HepG2 (cell line): ENCODE measurements around the gene CDCA4. TPM values are rescaled to one million over a fixed set of nuclear protein-coding genes. Genes with fewer than 3 reads are reported as not detected.
A peak's percentile ranks its signal among the peaks of the same experiment; 100 is the strongest.

Source experiments
- ATAC-seq: fragments of 200-7000 bp; cut with Tn5 transposase; 3 replicates; pipeline ENCODE4 v1.9.1; 2020; ENCODE audit warnings: mild to moderate bottlenecking, moderate library complexity
- BruUV-seq: library from RNA; stranded (reverse); fragments of 400-500 nt; replicated peaks from 2 replicates; lab custom pipeline; 2021; lab: Mats Ljungman, UMichigan
- CTCF ChIA-PET: fragments of 300-600 bp; formaldehyde crosslinking; extraction: SDS; loops from one replicate; lab custom pipeline; 2021; ENCODE audit warnings: low total read pairs, inconsistent platforms, low intra/inter-chr PET ratio; lab: Yijun Ruan, JAX
- POLR2A ChIA-PET: fragments of 350-600 bp; sonication (Branson Sonifier 250); formaldehyde crosslinking; loops from one replicate; lab custom pipeline; 2020; ENCODE audit warnings: antibody characterized with exemption, inconsistent platforms; lab: Yijun Ruan, JAX
- DNase-seq: peaks from one replicate; pipeline ENCODE4 v3.0.0-alpha.2; 2015; ENCODE audit warnings: low spot score
- FAIRE-seq: peaks from 3 replicates; lab custom pipeline; 2011; peaks lifted over from hg19 to GRCh38; lab: Jason Lieb, UNC
- H2AFZ ChIP-seq: one replicate; pipeline ENCODE4 v1.6.1; 2011; ENCODE audit warnings: low read length, inconsistent platforms
- H3K27ac ChIP-seq: fragments of 300-600 bp; 3 replicates; pipeline ENCODE4 v1.8.0; 2011; ENCODE audit warnings: mixed run types, mild to moderate bottlenecking, mixed read lengths, low read length, inconsistent platforms; ENCODE audit not compliant: insufficient read depth; ENCODE audit errors: extremely low read length
- H3K27me3 ChIP-seq, 2 experiments: fragments of 200-600 bp in 1 of 2; 2 replicates in 1 of 2; 3 replicates in 1 of 2; pipeline versions ENCODE4 v1.6.0 to v1.8.0; 2011; ENCODE audit warnings: low read length in 2 of 2, mild to moderate bottlenecking in 2 of 2, moderate library complexity in 2 of 2, inconsistent platforms in 1 of 2; ENCODE audit not compliant: insufficient read depth in 2 of 2, control insufficient read depth in 1 of 2
- H3K36me3 ChIP-seq, 2 experiments: fragments of 200-600 bp in 1 of 2; replicated peaks in 1 of 2; 2 replicates in 1 of 2; 3 replicates in 1 of 2; pipeline versions ENCODE4 v1.5.1 to v1.8.0; 2011; ENCODE audit warnings: low read length in 2 of 2, inconsistent platforms in 1 of 2; ENCODE audit not compliant: insufficient read depth in 2 of 2, control insufficient read depth in 1 of 2
- H3K4me1 ChIP-seq: 2 replicates; pipeline ENCODE4 v1.5.1; 2012; ENCODE audit warnings: low read length, inconsistent platforms; ENCODE audit not compliant: insufficient read depth
- H3K4me2 ChIP-seq: 2 replicates; pipeline ENCODE4 v1.6.0; 2011; ENCODE audit warnings: low read depth, low read length, inconsistent platforms
- H3K4me3 ChIP-seq, 3 experiments: fragments of 200-600 bp in 1 of 3; sonication (generic), shearing (Covaris generic) in 1 of 3; replicated peaks in 1 of 3; 2 replicates each; pipeline ENCODE4 v1.5.1; 2011 to 2016; ENCODE audit warnings: low read length in 3 of 3, inconsistent platforms in 2 of 3, low read depth in 2 of 3, mild to moderate bottlenecking in 2 of 3, control low read depth in 1 of 3, mixed read lengths in 1 of 3; ENCODE audit not compliant: insufficient read depth in 1 of 3
- H3K79me2 ChIP-seq: one replicate; pipeline ENCODE4 v1.6.1; 2011; ENCODE audit warnings: low read length, inconsistent platforms; ENCODE audit not compliant: insufficient read depth
- H3K9ac ChIP-seq: 2 replicates; pipeline ENCODE4 v1.6.0; 2011; ENCODE audit warnings: mild to moderate bottlenecking, low read depth, low read length, inconsistent platforms; ENCODE audit not compliant: insufficient read depth
- H3K9me3 ChIP-seq: 2 replicates; pipeline ENCODE4 v1.5.1; 2012; ENCODE audit warnings: mild to moderate bottlenecking, low read length
- H4K20me1 ChIP-seq: 2 replicates; pipeline ENCODE4 v1.6.0; 2011; ENCODE audit warnings: inconsistent platforms, mild to moderate bottlenecking, low read length, moderate library complexity; ENCODE audit not compliant: insufficient read depth
- ADNP ChIP-seq: sonication (generic); formaldehyde crosslinking; IDR thresholded peaks from 2 replicates; pipeline ENCODE4 v1.4.0; 2020; ENCODE audit warnings: missing genetic modification reagents
- BCL6 ChIP-seq: IDR thresholded peaks from 2 replicates; pipeline ENCODE4 v1.6.1; 2016; ENCODE audit warnings: missing genetic modification reagents, missing compliant biosample characterization
- LCORL ChIP-seq, 2 experiments: fragments of 450-650 bp in 1 of 2; sonication (generic) in 1 of 2; formaldehyde crosslinking in 1 of 2; IDR thresholded peaks; 2 replicates each; pipeline versions ENCODE4 v1.5.0 to v1.6.1; 2017 to 2020; ENCODE audit warnings: antibody characterized with exemption in 1 of 2, missing genetic modification reagents in 1 of 2
- MZF1 ChIP-seq: sonication (generic); formaldehyde crosslinking; IDR thresholded peaks from 2 replicates; pipeline ENCODE4 v1.8.1; 2023; ENCODE audit warnings: mild to moderate bottlenecking, missing genetic modification reagents, borderline replicate concordance
- NRL ChIP-seq: sonication (generic); formaldehyde crosslinking; IDR thresholded peaks from 2 replicates; pipeline ENCODE4 v1.5.0; 2020; ENCODE audit warnings: missing genetic modification reagents, mild to moderate bottlenecking, moderate library complexity, borderline replicate concordance
- RAD21 ChIP-seq: fragments of 450-650 bp; formaldehyde crosslinking; IDR thresholded peaks from 2 replicates; pipeline ENCODE4 v1.5.0; 2020; ENCODE audit warnings: mild to moderate bottlenecking
- TSC22D2 ChIP-seq: sonication (generic); formaldehyde crosslinking; IDR thresholded peaks from 2 replicates; pipeline ENCODE4 v1.5.1; 2020; ENCODE audit warnings: missing genetic modification reagents, mild to moderate bottlenecking, borderline replicate concordance
- ZFP1 ChIP-seq: IDR thresholded peaks from 2 replicates; pipeline ENCODE4 v1.6.1; 2016
- ZMAT5 ChIP-seq: sonication (generic); formaldehyde crosslinking; IDR thresholded peaks from 2 replicates; pipeline ENCODE4 v1.5.0; 2020; ENCODE audit warnings: mild to moderate bottlenecking, low read depth, missing genetic modification reagents, borderline replicate concordance
- ZNF121 ChIP-seq: sonication (generic); formaldehyde crosslinking; IDR thresholded peaks from 2 replicates; pipeline ENCODE4 v1.5.0; 2020; ENCODE audit warnings: mild to moderate bottlenecking, missing genetic modification reagents
- ZNF530 ChIP-seq: sonication (generic); formaldehyde crosslinking; IDR thresholded peaks from 2 replicates; pipeline ENCODE4 v1.5.0; 2020; ENCODE audit warnings: low read depth, mild to moderate bottlenecking, missing genetic modification reagents
- ZNF543 ChIP-seq: sonication (generic); formaldehyde crosslinking; IDR thresholded peaks from 2 replicates; pipeline ENCODE4 v1.4.0; 2020; ENCODE audit warnings: mild to moderate bottlenecking, missing genetic modification reagents
- ZNF777 ChIP-seq: sonication (generic); formaldehyde crosslinking; IDR thresholded peaks from 2 replicates; pipeline ENCODE4 v1.4.0; 2020; ENCODE audit warnings: missing genetic modification reagents
- ZNF792 ChIP-seq: IDR thresholded peaks from 2 replicates; pipeline ENCODE4 v1.6.1; 2016
- WGBS: methylation state at CpG from one replicate; pipeline ENCODE4 v1.1.6; 2017; ENCODE audit warnings: low lambda C conversion rate; 5-methylcytosine and 5-hydroxymethylcytosine counted together
- in situ Hi-C: cut with HindIII; loops from 2 replicates; pipeline ENCODE4 v1.10.0; 2017; ENCODE audit warnings: low pct_unique_long_range_greater_than_20kb; ENCODE audit not compliant: extremely low pct_ligation_motif_present
- intact Hi-C: fragments of 100-400 bp; cut with micrococcal nuclease; formaldehyde crosslinking; loops from one replicate; pipeline ENCODE4 v1.10.0; 2022; ENCODE audit not compliant: unreplicated experiment
- polyA plus RNA-seq, 8 experiments: library from polyadenylated mRNA; depleted of rRNA in 3 of 8; stranded (reverse) in 7 of 8; unstranded in 1 of 8; fragments of >200 nt; fragmentation: Illumina TruSeq in 4 of 8; extraction: Trizol in 4 of 8; gene quantifications; 2 replicates each; pipeline versions ENCODE4 v1.2.1 to v1.2.3, GENCODE V29; 2011 to 2016; ENCODE audit warnings: low read depth in 4 of 8, missing spikeins in 1 of 8, mixed read lengths in 1 of 8; ENCODE audit not compliant: insufficient read depth in 1 of 8
- total RNA-seq, 5 experiments: library from RNA; depleted of rRNA; stranded (reverse); fragments of >200 nt; fragmentation: Illumina TruSeq; extraction: Trizol; gene quantifications; 2 replicates each; pipeline ENCODE4 v1.2.3, GENCODE V29; 2016; ENCODE audit warnings: low read depth in 1 of 5
- TF ChIP-seq, protein P1 (sequence below): sonication (generic); formaldehyde crosslinking; IDR thresholded peaks from 2 replicates; pipeline ENCODE4 v1.9.0; 2022; ENCODE audit warnings: low read depth, missing genetic modification reagents
- TF ChIP-seq, protein P2 (sequence below), 2 experiments: sonication (generic) in 1 of 2; formaldehyde crosslinking in 1 of 2; IDR thresholded peaks; 2 replicates each; pipeline versions ENCODE4 v1.4.0 to v1.6.1; 2016 to 2020; ENCODE audit warnings: borderline replicate concordance in 1 of 2, low read depth in 1 of 2, mild to moderate bottlenecking in 1 of 2, missing genetic modification reagents in 1 of 2

The CDCA4 gene
- total and polyA plus RNA-seq, 2 of the 13 experiments (the other 11 are each of a cell fraction or from before 2014, with no cell fraction given), result 19.7 to 43.1 TPM

DNA sequence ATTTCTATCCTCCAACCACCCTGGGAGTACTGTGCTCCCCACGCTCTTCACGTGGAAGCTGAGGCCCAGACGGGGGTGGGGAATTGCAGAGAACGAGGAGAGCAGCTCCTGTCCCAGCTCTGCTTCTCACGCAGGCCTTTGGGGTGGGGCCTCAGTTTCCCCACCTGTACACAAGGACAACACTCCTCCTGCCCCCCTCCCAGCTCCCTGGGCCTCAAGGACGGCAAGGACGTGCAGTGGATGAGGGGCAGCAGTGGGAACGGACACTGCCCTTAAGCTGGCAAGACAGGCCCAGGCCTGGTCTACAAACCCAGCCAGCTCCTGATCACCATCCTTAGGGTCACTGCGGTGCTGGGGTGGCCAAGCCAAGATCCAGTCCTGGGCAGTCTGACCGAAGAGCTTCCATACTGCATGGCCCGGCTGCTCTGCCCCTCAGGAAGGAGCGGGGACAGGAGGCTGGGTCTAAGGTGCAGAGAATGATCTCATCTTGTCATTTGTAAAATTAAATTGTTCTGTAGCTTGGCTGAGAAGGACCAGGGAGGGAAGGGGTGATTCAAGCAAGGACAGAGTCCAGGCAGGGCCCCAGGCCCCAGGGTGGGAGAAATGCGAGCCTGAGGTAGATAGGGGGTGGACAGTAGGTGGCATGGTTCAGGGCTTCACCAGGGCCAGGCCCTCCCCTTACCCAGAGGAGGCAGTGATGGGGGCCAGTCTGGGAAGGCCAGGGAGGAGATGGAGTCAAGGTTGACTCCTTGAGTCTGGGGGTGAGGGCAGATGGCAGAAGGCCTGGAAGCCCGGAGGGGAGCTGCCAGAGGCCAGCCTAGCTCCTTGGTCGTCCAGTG is 36.6 kb downstream of the CDCA4 start:
- no peaks in the 10 kb centered on the region for H3K36me3 ChIP-seq
- H4K20me1 ChIP-seq, result no peaks in the 10 kb centered on the region
- no peak for DNase-seq
- no peaks in the 10 kb centered on the region for H3K79me2 ChIP-seq
- in situ Hi-C loops (no loop called here), intact Hi-C loops (no loop called here)
- CTCF ChIA-PET, result no interaction called here
- peaks cover 15 to 55% of the 10 kb centered on the region in 2 experiments; a peak in 4 of 5 replicates for H3K27me3 ChIP-seq
- BruUV-seq, result no TSS peak
- H2AFZ ChIP-seq, result no peak overlapping the region
- ATAC-seq, result no peak
- no peak overlapping the region; a peak in 1 of 6 replicates for H3K4me3 ChIP-seq
- TF ChIP-seq ADNP (CRISPR knock-in tag) (no peak), RAD21 (CRISPR knock-in tag) (no peak), BCL6 (no peak), MZF1 (CRISPR knock-in tag) (no peak), NRL (CRISPR knock-in tag) (no peak), ZMAT5 (no peak), ZNF543 (CRISPR knock-in tag) (no peak), ZNF121 (no peak), ZNF777 (CRISPR knock-in tag) (no peak), ZFP1 (CRISPR knock-in tag) (no peak), LCORL (IDR thresholded peaks at IDR 0.05) (no peak), LCORL (CRISPR knock-in tag; IDR thresholded peaks at IDR 0.05) (no peak), TSC22D2 (CRISPR knock-in tag) (no peak), ZNF792 (CRISPR knock-in tag) (no peak), ZNF530 (CRISPR knock-in tag) (no peak)
- TF ChIP-seq, protein P1, sequence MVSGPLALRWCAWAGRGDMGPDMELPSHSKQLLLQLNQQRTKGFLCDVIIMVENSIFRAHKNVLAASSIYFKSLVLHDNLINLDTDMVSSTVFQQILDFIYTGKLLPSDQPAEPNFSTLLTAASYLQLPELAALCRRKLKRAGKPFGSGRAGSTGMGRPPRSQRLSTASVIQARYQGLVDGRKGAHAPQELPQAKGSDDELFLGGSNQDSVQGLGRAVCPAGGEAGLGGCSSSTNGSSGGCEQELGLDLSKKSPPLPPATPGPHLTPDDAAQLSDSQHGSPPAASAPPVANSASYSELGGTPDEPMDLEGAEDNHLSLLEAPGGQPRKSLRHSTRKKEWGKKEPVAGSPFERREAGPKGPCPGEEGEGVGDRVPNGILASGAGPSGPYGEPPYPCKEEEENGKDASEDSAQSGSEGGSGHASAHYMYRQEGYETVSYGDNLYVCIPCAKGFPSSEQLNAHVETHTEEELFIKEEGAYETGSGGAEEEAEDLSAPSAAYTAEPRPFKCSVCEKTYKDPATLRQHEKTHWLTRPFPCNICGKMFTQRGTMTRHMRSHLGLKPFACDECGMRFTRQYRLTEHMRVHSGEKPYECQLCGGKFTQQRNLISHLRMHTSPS (CRISPR knock-in tag), result no peak
- TF ChIP-seq, protein P2, sequence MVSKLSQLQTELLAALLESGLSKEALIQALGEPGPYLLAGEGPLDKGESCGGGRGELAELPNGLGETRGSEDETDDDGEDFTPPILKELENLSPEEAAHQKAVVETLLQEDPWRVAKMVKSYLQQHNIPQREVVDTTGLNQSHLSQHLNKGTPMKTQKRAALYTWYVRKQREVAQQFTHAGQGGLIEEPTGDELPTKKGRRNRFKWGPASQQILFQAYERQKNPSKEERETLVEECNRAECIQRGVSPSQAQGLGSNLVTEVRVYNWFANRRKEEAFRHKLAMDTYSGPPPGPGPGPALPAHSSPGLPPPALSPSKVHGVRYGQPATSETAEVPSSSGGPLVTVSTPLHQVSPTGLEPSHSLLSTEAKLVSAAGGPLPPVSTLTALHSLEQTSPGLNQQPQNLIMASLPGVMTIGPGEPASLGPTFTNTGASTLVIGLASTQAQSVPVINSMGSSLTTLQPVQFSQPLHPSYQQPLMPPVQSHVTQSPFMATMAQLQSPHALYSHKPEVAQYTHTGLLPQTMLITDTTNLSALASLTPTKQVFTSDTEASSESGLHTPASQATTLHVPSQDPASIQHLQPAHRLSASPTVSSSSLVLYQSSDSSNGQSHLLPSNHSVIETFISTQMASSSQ (IDR thresholded peaks at IDR 0.05; ENCODE audit: low read depth), result no peak
- TF ChIP-seq, protein P2 (CRISPR knock-in tag; IDR thresholded peaks at IDR 0.05; ENCODE audit: borderline replicate concordance), result no peak
- FAIRE-seq, result no peak
- POLR2A ChIA-PET, result interaction anchor here (3.0 kb wide), 1 partner anchor 38 kb away, joined by 18 read pairs; the partner anchor contains the start of gene CDCA4
- no peak overlapping the region for H3K27ac ChIP-seq
- H3K9ac ChIP-seq, result no peak overlapping the region
- H3K4me2 ChIP-seq, result peak overlapping the region; percentile 25
- H3K4me1 ChIP-seq, result peaks cover 45% of the 10 kb centered on the region
- WGBS, result 18% methylated on average over 9 of the region's 15 CpGs
- no peaks in the 10 kb centered on the region for H3K9me3 ChIP-seq
